A549 (cell line): ENCODE data around the gene CNTNAP2. TPM values are rescaled to one million over a fixed set of nuclear protein-coding genes. Genes with fewer than 3 reads are reported as not detected.
"Not testable (repeated sequence)": the region's sequence is repeated elsewhere in the genome, so short reads cannot be mapped to it uniquely, and the experiment has no call there.

Experiments
- ATAC-seq, 2 experiments: fragments of 200-7000 bp in 1 of 2; fragments of >200 bp in 1 of 2; cut with Nextera tagmentation in 1 of 2; cut with Tn5 transposase in 1 of 2; 3 replicates each; pipeline versions ENCODE4 v1.8.0 to v1.9.1; 2018 to 2020; ENCODE audit warnings: mild to moderate bottlenecking in 1 of 2, moderate library complexity in 1 of 2
- CTCF ChIA-PET: fragments of 300-600 bp; sonication (Branson Sonifier 250); formaldehyde crosslinking; extraction: SDS; loops from one replicate; lab custom pipeline; 2021; ENCODE audit warnings: antibody characterized with exemption, inconsistent platforms; lab: Yijun Ruan, JAX
- POLR2A ChIA-PET: fragments of 350-600 bp; formaldehyde crosslinking; extraction: SDS; loops from one replicate; lab custom pipeline; 2021; ENCODE audit warnings: antibody characterized with exemption, inconsistent platforms; lab: Yijun Ruan, JAX
- DNase-seq, 2 experiments: peaks; one replicate each; pipeline versions ENCODE4 v3.0.0 to v3.0.0-alpha.2; 2011 to 2016; ENCODE audit warnings: low read depth in 1 of 2, low spot score in 1 of 2
- FAIRE-seq: peaks from 2 replicates; lab custom pipeline; 2011; peaks lifted over from hg19 to GRCh38; lab: Jason Lieb, UNC
- H3K27ac ChIP-seq, 2 experiments: fragments of >200 bp; sonication (Bioruptor Twin); formaldehyde crosslinking; 3 replicates each; pipeline ENCODE4 v1.5.1; 2016 to 2017
- H3K4me1 ChIP-seq: fragments of >200 bp; sonication (Bioruptor Twin); formaldehyde crosslinking; 3 replicates; pipeline ENCODE4 v1.6.1; 2016
- H3K4me2 ChIP-seq: fragments of >200 bp; sonication (Bioruptor Twin); formaldehyde crosslinking; 3 replicates; pipeline ENCODE4 v1.6.1; 2016
- H3K4me3 ChIP-seq: fragments of >200 bp; sonication (Bioruptor Twin); formaldehyde crosslinking; 3 replicates; pipeline ENCODE4 v1.5.1; 2016
- H3K9me3 ChIP-seq: fragments of >200 bp; sonication (Bioruptor Twin); formaldehyde crosslinking; 3 replicates; pipeline ENCODE4 v1.6.1; 2016
- CBX2 ChIP-seq: fragments of 200-600 bp; sonication (generic); IDR thresholded peaks from 2 replicates; pipeline ENCODE4 v1.6.1; 2016; ENCODE audit warnings: low read depth, mild to moderate bottlenecking, borderline replicate concordance
- CBX8 ChIP-seq: fragments of 200-600 bp; sonication (generic); IDR thresholded peaks from 2 replicates; pipeline ENCODE4 v1.6.1; 2016
- CHD4 ChIP-seq: fragments of 200-600 bp; sonication (generic); IDR thresholded peaks from 2 replicates; pipeline ENCODE4 v1.6.1; 2016; ENCODE audit warnings: antibody characterized with exemption, mild to moderate bottlenecking, borderline replicate concordance
- EHMT2 ChIP-seq: fragments of 200-600 bp; sonication (generic); IDR thresholded peaks from 2 replicates; pipeline ENCODE4 v1.6.1; 2016; ENCODE audit warnings: antibody characterized with exemption, low read depth, mild to moderate bottlenecking, moderate library complexity
- FOXS1 ChIP-seq: fragments of 250-450 bp; sonication (Bioruptor Pico); IDR thresholded peaks from 2 replicates; pipeline ENCODE4 v1.5.0; 2020; ENCODE audit warnings: mild to moderate bottlenecking, moderate library complexity
- GATA3 ChIP-seq: IDR thresholded peaks from 2 replicates; pipeline ENCODE4 v1.6.1; 2012; ENCODE audit warnings: borderline replicate concordance
- HOXA7 ChIP-seq: fragments of 250-450 bp; sonication (Bioruptor Pico); IDR thresholded peaks from 2 replicates; pipeline ENCODE4 v1.5.0; 2020; ENCODE audit warnings: mild to moderate bottlenecking, moderate library complexity
- HOXB13 ChIP-seq: fragments of 250-450 bp; sonication (Bioruptor Pico); IDR thresholded peaks from 2 replicates; pipeline ENCODE4 v1.5.0; 2020; ENCODE audit warnings: low read depth, mild to moderate bottlenecking, moderate library complexity
- JUN ChIP-seq, 2 experiments: fragments of >200 bp; sonication (Bioruptor Twin); formaldehyde crosslinking; IDR thresholded peaks; 2 replicates in 1 of 2; 3 replicates in 1 of 2; pipeline ENCODE4 v1.6.1; 2016 to 2017
- JUNB ChIP-seq: fragments of >200 bp; sonication (Bioruptor Twin); formaldehyde crosslinking; IDR thresholded peaks from 2 replicates; pipeline ENCODE4 v1.6.1; 2016
- MAZ ChIP-seq: fragments of 150-350 bp; IDR thresholded peaks from 2 replicates; pipeline ENCODE4 v1.6.1; 2014; ENCODE audit warnings: antibody characterized with exemption, low read depth, low read length, borderline replicate concordance
- MYC ChIP-seq: IDR thresholded peaks from 2 replicates; pipeline ENCODE4 v1.6.1; 2012; ENCODE audit warnings: mild to moderate bottlenecking, inconsistent platforms, low read length, improper control_type of control experiment, borderline replicate concordance
- NPAS2 ChIP-seq: fragments of 250-450 bp; sonication (Bioruptor Pico); IDR thresholded peaks from 2 replicates; pipeline ENCODE4 v1.8.0; 2022; ENCODE audit warnings: mild to moderate bottlenecking, moderate library complexity, borderline replicate concordance
- POLR2AphosphoS2 ChIP-seq: conservative IDR thresholded peaks from 2 replicates; pipeline ENCODE4 v1.6.1; 2012; ENCODE audit warnings: low read length, improper control_type of control experiment, inconsistent platforms
- RFX5 ChIP-seq: fragments of 450-650 bp; IDR thresholded peaks from 2 replicates; pipeline ENCODE4 v1.7.1; 2014; ENCODE audit warnings: antibody characterized with exemption, mild to moderate bottlenecking, moderate library complexity
- RNF2 ChIP-seq: fragments of 200-600 bp; sonication (generic); IDR thresholded peaks from 2 replicates; pipeline ENCODE4 v1.6.1; 2016; ENCODE audit warnings: low read depth, mild to moderate bottlenecking, antibody characterized with exemption, moderate library complexity, borderline replicate concordance
- SREBF2 ChIP-seq: fragments of 450-650 bp; IDR thresholded peaks from 2 replicates; pipeline ENCODE4 v1.6.1; 2014; ENCODE audit warnings: mild to moderate bottlenecking, moderate library complexity
- TP53 ChIP-seq: fragments of 250-450 bp; sonication (Bioruptor Pico); IDR thresholded peaks from 2 replicates; pipeline ENCODE4 v1.5.0; 2021; ENCODE audit warnings: mild to moderate bottlenecking, moderate library complexity
- USF2 ChIP-seq: fragments of 450-650 bp; IDR thresholded peaks from 2 replicates; pipeline ENCODE4 v1.6.1; 2014; ENCODE audit warnings: antibody characterized with exemption
- ZFP36 ChIP-seq: fragments of 450-650 bp; IDR thresholded peaks from 2 replicates; pipeline ENCODE4 v1.6.1; 2014; ENCODE audit warnings: borderline replicate concordance; ENCODE audit not compliant: partially characterized antibody
- WGBS: methylation state at CpG from one replicate; pipeline ENCODE4 v1.1.6; 2017; ENCODE audit errors: missing lambda C conversion rate; 5-methylcytosine and 5-hydroxymethylcytosine counted together
- polyA plus RNA-seq, 4 experiments: library from polyadenylated mRNA; depleted of rRNA in 3 of 4; stranded (reverse); fragments of >200 nt; fragmentation: RNase III in 1 of 4; extraction: RNeasy Plus Mini Kit Qiagen cat#74134 plus additional on column Dnase treatment in 1 of 4; gene quantifications; 2 replicates in 3 of 4; 3 replicates in 1 of 4; pipeline ENCODE4 v1.2.3, GENCODE V29; 2011 to 2017
- TF ChIP-seq, protein P1 (sequence below): fragments of >200 bp; sonication (Bioruptor Twin); formaldehyde crosslinking; IDR thresholded peaks from 3 replicates; pipeline ENCODE4 v1.5.1; 2016
- TF ChIP-seq, protein P2 (sequence below): fragments of >200 bp; sonication (Bioruptor Twin); formaldehyde crosslinking; IDR thresholded peaks from 3 replicates; pipeline ENCODE4 v1.6.1; 2016

The CNTNAP2 gene
- polyA plus RNA-seq, 2 of the 4 experiments (the other 2 are of a cell fraction): 0.05 to 0.13 TPM

GRCh38 chr7:148330822-148331221, 2214.2 kb downstream of the CNTNAP2 start:
- peaks cover 4% of the 10 kb centered on the region; the same call in 2 of the 3 replicates for H3K9me3 ChIP-seq
- ATAC-seq: no peak
- no peak for DNase-seq
- no peak overlapping the region for H3K27ac ChIP-seq
- 0 out of 3 replicates have a peak, but pooled peaks cover 9% of the 10 kb centered on the region for H3K4me1 ChIP-seq
- CTCF ChIA-PET: no interaction called here
- TF ChIP-seq EHMT2 (no peak), TP53 (no peak), RNF2 (no peak), JUN (IDR thresholded peaks at IDR 0.05) (no peak), ZFP36 (no peak)
- TF ChIP-seq, all 56 proteins: peak for 0
- Histone ChIP-seq H3K4me2 (no peak overlapping the region), H3K4me3 (no peak overlapping the region)
- POLR2A ChIA-PET: no interaction called here
- FAIRE-seq: no peak
- WGBS: 62% methylated on average over 9 of the region's 9 CpGs

DNA sequence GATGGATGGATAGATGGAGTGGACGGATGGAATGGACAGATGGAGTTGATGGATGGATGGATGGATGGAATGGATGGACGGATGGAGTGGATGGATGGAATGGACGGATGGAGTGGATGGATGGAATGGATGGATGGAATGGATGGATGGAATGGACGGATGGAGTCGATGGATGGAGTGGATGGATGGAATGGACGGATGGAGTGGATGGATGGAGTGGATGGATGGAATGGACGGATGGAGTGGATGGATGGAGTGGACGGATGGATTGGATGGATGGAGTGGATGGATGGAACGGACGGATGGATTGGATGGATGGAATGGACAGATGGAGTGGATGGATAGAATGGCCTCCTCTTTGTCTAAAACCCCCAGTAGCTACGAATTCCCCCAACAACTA, 2214.9 kb downstream of the CNTNAP2 start:
- H3K4me1 ChIP-seq, DNase-seq, CTCF ChIA-PET, ATAC-seq, POLR2A ChIA-PET, FAIRE-seq, H3K4me2 ChIP-seq, H3K27ac ChIP-seq, H3K4me3 ChIP-seq, H3K9me3 ChIP-seq: not testable (repeated sequence)
- 60% methylated on average over 11 of the region's 11 CpGs for WGBS

- Histone ChIP-seq H3K9me3 (peaks cover 4% of the 10 kb centered on the region; the same call in 2 of the 3 replicates), H3K27ac (no peak overlapping the region), H3K4me1 (0 out of 3 replicates have a peak, but pooled peaks cover 3% of the 10 kb centered on the region), H3K4me2 (no peak overlapping the region), H3K4me3 (no peak overlapping the region)
- ATAC-seq: no peak
- CTCF ChIA-PET: no interaction called here
- FAIRE-seq: no peak
- POLR2A ChIA-PET: no interaction called here
- 28% methylated on average over 8 of the region's 8 CpGs for WGBS
- no peak for DNase-seq
- TF ChIP-seq EHMT2: no peak
- no peak for TF ChIP-seq USF2
- TF ChIP-seq HOXA7: no peak
- TF ChIP-seq CBX2: no peak
- TF ChIP-seq RFX5: no peak
- TF ChIP-seq CHD4: no peak
- no peak for TF ChIP-seq FOXS1 (CRISPR knock-in tag)
- TF ChIP-seq, protein P1, sequence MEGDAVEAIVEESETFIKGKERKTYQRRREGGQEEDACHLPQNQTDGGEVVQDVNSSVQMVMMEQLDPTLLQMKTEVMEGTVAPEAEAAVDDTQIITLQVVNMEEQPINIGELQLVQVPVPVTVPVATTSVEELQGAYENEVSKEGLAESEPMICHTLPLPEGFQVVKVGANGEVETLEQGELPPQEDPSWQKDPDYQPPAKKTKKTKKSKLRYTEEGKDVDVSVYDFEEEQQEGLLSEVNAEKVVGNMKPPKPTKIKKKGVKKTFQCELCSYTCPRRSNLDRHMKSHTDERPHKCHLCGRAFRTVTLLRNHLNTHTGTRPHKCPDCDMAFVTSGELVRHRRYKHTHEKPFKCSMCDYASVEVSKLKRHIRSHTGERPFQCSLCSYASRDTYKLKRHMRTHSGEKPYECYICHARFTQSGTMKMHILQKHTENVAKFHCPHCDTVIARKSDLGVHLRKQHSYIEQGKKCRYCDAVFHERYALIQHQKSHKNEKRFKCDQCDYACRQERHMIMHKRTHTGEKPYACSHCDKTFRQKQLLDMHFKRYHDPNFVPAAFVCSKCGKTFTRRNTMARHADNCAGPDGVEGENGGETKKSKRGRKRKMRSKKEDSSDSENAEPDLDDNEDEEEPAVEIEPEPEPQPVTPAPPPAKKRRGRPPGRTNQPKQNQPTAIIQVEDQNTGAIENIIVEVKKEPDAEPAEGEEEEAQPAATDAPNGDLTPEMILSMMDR: no peak
- TF ChIP-seq ZFP36: no peak
- no peak for TF ChIP-seq MAZ
- TF ChIP-seq GATA3: no peak
- no peak for TF ChIP-seq JUNB
- no peak for TF ChIP-seq POLR2AphosphoS2
- TF ChIP-seq NPAS2 (CRISPR knock-in tag): no peak
- TF ChIP-seq HOXB13: no peak
- no peak for TF ChIP-seq SREBF2
- no peak for TF ChIP-seq MYC
- no peak for TF ChIP-seq CBX8
- TF ChIP-seq, protein P2, sequence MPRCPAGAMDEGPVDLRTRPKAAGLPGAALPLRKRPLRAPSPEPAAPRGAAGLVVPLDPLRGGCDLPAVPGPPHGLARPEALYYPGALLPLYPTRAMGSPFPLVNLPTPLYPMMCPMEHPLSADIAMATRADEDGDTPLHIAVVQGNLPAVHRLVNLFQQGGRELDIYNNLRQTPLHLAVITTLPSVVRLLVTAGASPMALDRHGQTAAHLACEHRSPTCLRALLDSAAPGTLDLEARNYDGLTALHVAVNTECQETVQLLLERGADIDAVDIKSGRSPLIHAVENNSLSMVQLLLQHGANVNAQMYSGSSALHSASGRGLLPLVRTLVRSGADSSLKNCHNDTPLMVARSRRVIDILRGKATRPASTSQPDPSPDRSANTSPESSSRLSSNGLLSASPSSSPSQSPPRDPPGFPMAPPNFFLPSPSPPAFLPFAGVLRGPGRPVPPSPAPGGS: no peak
- TF ChIP-seq, all 56 proteins: peak for 0
Observed at GRCh38 chr7:148332191-148333186, 2215.9 kb downstream of the CNTNAP2 start.
